Activated CD8-positive, alpha-beta memory T cell treated with anti-CD3 and anti-CD28 coated beads, Interleukin-2, amount 50 U/mL, for 1 hour (primary cell): Measurements from ENCODE around the gene BNC2.
"Not testable (repeated sequence)": the region's sequence is repeated elsewhere in the genome, so short reads cannot be mapped to it uniquely, and the experiment has no call there.

ENCODE experiments used
- DNase-seq: peaks from one replicate; pipeline ENCODE4 v3.0.0-alpha.2; 2020; ENCODE audit errors: extremely low read depth

Gene BNC2

GRCh38 chr9:16870596-16871335 lies at the start of gene BNC2:
BNC2 (minus strand) TSS chr9:16870670; CDS start chr9:16870648, 22 bp downstream.
- no peak for DNase-seq

GRCh38 chr9:16918920-16919319 lies 48.5 kb upstream of the BNC2 start:
- DNase-seq, result no peak

GRCh38 chr9:16915126-16915831 lies 44.8 kb upstream of the BNC2 start:
- no peak for DNase-seq

GRCh38 chr9:16912197-16912596 lies 41.7 kb upstream of the BNC2 start:
- no peak for DNase-seq

- not testable (repeated sequence) for DNase-seq
These were observed 37.7 kb upstream of the BNC2 start for GRCh38 chr9:16908206-16908605.

- DNase-seq, result no peak
These were observed 34.2 kb upstream of the BNC2 start for GRCh38 chr9:16904655-16905054.

GRCh38 chr9:16901590-16901989 lies 31.1 kb upstream of the BNC2 start:
- DNase-seq, result no peak

GRCh38 chr9:16899606-16900005 lies 29.1 kb upstream of the BNC2 start:
- no peak for DNase-seq

- DNase-seq, result no peak
These were observed 28.0 kb upstream of the BNC2 start for GRCh38 chr9:16898464-16898863.

- DNase-seq, result no peak
These were observed 18.1 kb upstream of the BNC2 start for GRCh38 chr9:16888594-16888993.

GRCh38 chr9:16885931-16886330 lies 15.5 kb upstream of the BNC2 start:
- no peak for DNase-seq

GRCh38 chr9:16884952-16885513 lies 14.6 kb upstream of the BNC2 start:
- no peak for DNase-seq

- no peak for DNase-seq
These were observed 13.9 kb upstream of the BNC2 start for GRCh38 chr9:16884373-16884772.

GRCh38 chr9:16883586-16883985 lies 13.1 kb upstream of the BNC2 start:
- no peak for DNase-seq

- DNase-seq, result not testable (repeated sequence)
These were observed 12.0 kb upstream of the BNC2 start for GRCh38 chr9:16882440-16882839.

GRCh38 chr9:16879416-16879815 lies 8.9 kb upstream of the BNC2 start:
- DNase-seq, result no peak

GRCh38 chr9:16877256-16877655 lies 6.8 kb upstream of the BNC2 start:
- DNase-seq, result no peak

GRCh38 chr9:16873126-16873802 lies 2.8 kb upstream of the BNC2 start:
- DNase-seq, result no peak

- no peak for DNase-seq
These were observed 1.1 kb upstream of the BNC2 start for GRCh38 chr9:16871336-16872151.

GRCh38 chr9:16869882-16870595 lies 431 bp downstream of the BNC2 start:
- no peak for DNase-seq
